OCI-LY3 (cell line): ENCODE measurements around the gene TOGARAM1.

Experiments
- H2AFZ ChIP-seq: fragments of 200-600, 300-600 bp; shearing (Covaris generic); 2 replicates; pipeline ENCODE4 v1.6.0; 2014; ENCODE audit warnings: antibody characterized with exemption, low read depth, low read length
- H3K27ac ChIP-seq: fragments of 200-600, 300-600 bp; sonication (generic); 2 replicates; pipeline ENCODE4 v1.5.1; 2014; ENCODE audit warnings: mild to moderate bottlenecking, low read length, moderate library complexity, mixed read lengths
- H3K27me3 ChIP-seq: fragments of 200-600, 300-600 bp; sonication (generic); 2 replicates; pipeline ENCODE4 v1.6.1; 2014; ENCODE audit warnings: low read depth, low read length, mixed read lengths
- H3K36me3 ChIP-seq: fragments of 200-600, 300-600 bp; sonication (generic); replicated peaks from 2 replicates; pipeline ENCODE3; 2014; ENCODE audit warnings: low read depth, low read length, mixed read lengths
- H3K4me1 ChIP-seq: fragments of 300-600, 200-600 bp; sonication (generic); 2 replicates; pipeline ENCODE4 v1.6.1; 2014; ENCODE audit warnings: low read length, mixed read lengths
- H3K4me2 ChIP-seq: fragments of 200-600, 300-600 bp; sonication (generic); 2 replicates; pipeline ENCODE4 v1.6.1; 2014; ENCODE audit warnings: low read length, mixed read lengths
- H3K4me3 ChIP-seq: fragments of 300-600, 200-600 bp; sonication (generic); 2 replicates; pipeline ENCODE4 v1.5.1; 2014; ENCODE audit warnings: antibody characterized with exemption, mild to moderate bottlenecking, low read length, moderate library complexity
- H3K79me2 ChIP-seq: fragments of 300-600, 200-600 bp; shearing (Covaris generic); 2 replicates; pipeline ENCODE4 v1.6.1; 2014; ENCODE audit warnings: mild to moderate bottlenecking, low read length, mixed read lengths
- H3K9ac ChIP-seq: fragments of 300-600, 200-600 bp; shearing (Covaris generic); 2 replicates; pipeline ENCODE4 v1.6.0; 2014; ENCODE audit warnings: mild to moderate bottlenecking, low read length, moderate library complexity
- H3K9me3 ChIP-seq: fragments of 200-600, 300-600 bp; shearing (Covaris generic); 2 replicates; pipeline ENCODE4 v1.6.1; 2014; ENCODE audit warnings: low read length, mixed read lengths; ENCODE audit not compliant: insufficient read depth
- H4K20me1 ChIP-seq: fragments of 200-600, 300-600 bp; sonication (generic); 2 replicates; pipeline ENCODE4 v1.6.1; 2016; ENCODE audit warnings: low read length, mixed read lengths; ENCODE audit not compliant: insufficient read depth
- EZH2phosphoT487 ChIP-seq: fragments of 200-600 bp; shearing (Covaris generic); IDR thresholded peaks from 2 replicates; pipeline ENCODE4 v1.6.1; 2018; ENCODE audit warnings: antibody characterized with exemption, mixed run types, low read depth
- TF ChIP-seq, protein P1 (sequence below): fragments of 200-600, 300-600 bp; sonication (generic); IDR thresholded peaks from 2 replicates; pipeline ENCODE4 v1.5.1; 2014; ENCODE audit warnings: antibody characterized with exemption, low read length, low read depth

TOGARAM1 gene

DNA sequence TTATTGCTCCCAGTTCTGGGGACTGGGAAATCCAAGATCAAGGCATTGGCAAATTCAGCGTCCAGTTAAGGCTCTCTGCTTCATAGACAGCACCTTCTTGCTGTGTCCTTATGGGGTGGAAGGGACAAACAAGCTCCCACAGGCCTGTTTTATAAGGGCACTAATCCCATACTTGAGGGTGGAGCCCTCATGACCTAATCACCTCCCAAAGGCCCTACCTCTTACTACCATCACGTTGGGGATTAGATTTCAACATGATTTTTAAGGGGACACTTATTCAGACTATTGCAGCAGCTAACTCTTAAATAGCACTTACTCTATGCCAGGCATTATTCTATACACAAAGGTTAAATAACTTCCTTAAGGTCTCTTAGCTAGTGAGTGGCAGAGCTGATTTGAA lies 17.3 kb downstream of the TOGARAM1 start:
- 0 out of 2 replicates have a peak, but pooled peaks cover 3% of the 10 kb centered on the region for H4K20me1 ChIP-seq
- H3K9me3 ChIP-seq = no peaks in the 10 kb centered on the region
- no peaks in the 10 kb centered on the region for H3K27me3 ChIP-seq
- peaks cover 62% of the 10 kb centered on the region for H3K79me2 ChIP-seq
- H3K4me1 ChIP-seq = no peaks in the 10 kb centered on the region; the same call in 1 of the 2 replicates
- no peak overlapping the region for H3K9ac ChIP-seq
- TF ChIP-seq, protein P1, sequence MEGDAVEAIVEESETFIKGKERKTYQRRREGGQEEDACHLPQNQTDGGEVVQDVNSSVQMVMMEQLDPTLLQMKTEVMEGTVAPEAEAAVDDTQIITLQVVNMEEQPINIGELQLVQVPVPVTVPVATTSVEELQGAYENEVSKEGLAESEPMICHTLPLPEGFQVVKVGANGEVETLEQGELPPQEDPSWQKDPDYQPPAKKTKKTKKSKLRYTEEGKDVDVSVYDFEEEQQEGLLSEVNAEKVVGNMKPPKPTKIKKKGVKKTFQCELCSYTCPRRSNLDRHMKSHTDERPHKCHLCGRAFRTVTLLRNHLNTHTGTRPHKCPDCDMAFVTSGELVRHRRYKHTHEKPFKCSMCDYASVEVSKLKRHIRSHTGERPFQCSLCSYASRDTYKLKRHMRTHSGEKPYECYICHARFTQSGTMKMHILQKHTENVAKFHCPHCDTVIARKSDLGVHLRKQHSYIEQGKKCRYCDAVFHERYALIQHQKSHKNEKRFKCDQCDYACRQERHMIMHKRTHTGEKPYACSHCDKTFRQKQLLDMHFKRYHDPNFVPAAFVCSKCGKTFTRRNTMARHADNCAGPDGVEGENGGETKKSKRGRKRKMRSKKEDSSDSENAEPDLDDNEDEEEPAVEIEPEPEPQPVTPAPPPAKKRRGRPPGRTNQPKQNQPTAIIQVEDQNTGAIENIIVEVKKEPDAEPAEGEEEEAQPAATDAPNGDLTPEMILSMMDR = no peak
- TF ChIP-seq EZH2phosphoT487 = no peak
- no peak overlapping the region for H3K4me2 ChIP-seq
- H3K27ac ChIP-seq = no peak overlapping the region
- H2AFZ ChIP-seq = no peak overlapping the region
- H3K36me3 ChIP-seq = peaks cover 4% of the 10 kb centered on the region
- H3K4me3 ChIP-seq = no peak overlapping the region

GRCh38 chr14:44979740-44980356 lies 17.9 kb downstream of the TOGARAM1 start:
- Histone ChIP-seq H3K27ac (no peak overlapping the region), H3K4me3 (no peak overlapping the region), H3K9me3 (no peaks in the 10 kb centered on the region)

GRCh38 chr14:44981198-44981597 lies 19.2 kb downstream of the TOGARAM1 start:
- Histone ChIP-seq H2AFZ (no peak overlapping the region), H3K36me3 (peaks cover 4% of the 10 kb centered on the region), H3K4me2 (no peak overlapping the region), H3K9me3 (no peaks in the 10 kb centered on the region), H3K79me2 (peaks cover 55% of the 10 kb centered on the region), H3K9ac (no peak overlapping the region), H3K4me3 (no peak overlapping the region), H3K27ac (no peak overlapping the region), H3K27me3 (no peaks in the 10 kb centered on the region), H3K4me1 (no peaks in the 10 kb centered on the region; the same call in 1 of the 2 replicates), H4K20me1 (0 out of 2 replicates have a peak, but pooled peaks cover 3% of the 10 kb centered on the region)
- TF ChIP-seq, protein P1 = no peak
- no peak for TF ChIP-seq EZH2phosphoT487

More at GRCh38 chr14:44979740-44980356, 17.9 kb downstream of the TOGARAM1 start:
- Histone ChIP-seq H3K4me1 (no peaks in the 10 kb centered on the region; the same call in 1 of the 2 replicates), H3K9ac (no peak overlapping the region), H3K27me3 (no peaks in the 10 kb centered on the region), H3K4me2 (no peak overlapping the region), H2AFZ (no peak overlapping the region), H3K79me2 (peaks cover 59% of the 10 kb centered on the region), H4K20me1 (0 out of 2 replicates have a peak, but pooled peaks cover 3% of the 10 kb centered on the region), H3K36me3 (peaks cover 4% of the 10 kb centered on the region)
- TF ChIP-seq, protein P1 = no peak
- no peak for TF ChIP-seq EZH2phosphoT487

- Histone ChIP-seq H3K27me3 (no peaks in the 10 kb centered on the region), H3K27ac (no peak overlapping the region), H2AFZ (no peak overlapping the region), H3K4me3 (no peak overlapping the region), H3K79me2 (peaks cover 45% of the 10 kb centered on the region), H3K9ac (no peak overlapping the region), H3K36me3 (peaks cover 4% of the 10 kb centered on the region), H3K4me1 (no peaks in the 10 kb centered on the region; the same call in 1 of the 2 replicates), H4K20me1 (0 out of 2 replicates have a peak, but pooled peaks cover 3% of the 10 kb centered on the region), H3K9me3 (no peaks in the 10 kb centered on the region), H3K4me2 (no peak overlapping the region)
- TF ChIP-seq, protein P1 = no peak
- no peak for TF ChIP-seq EZH2phosphoT487
Measured at GRCh38 chr14:44982594-44982993, 20.6 kb downstream of the TOGARAM1 start.
